GM21526 (cell line): ENCODE measurements around the gene PRKCE.

Experiments
- ATAC-seq: cut with Tn5 transposase; IDR thresholded peaks from one replicate; pipeline ENCODE4 v1.9.1; 2021; ENCODE audit warnings: moderate library complexity; ENCODE audit not compliant: unreplicated experiment, low FRiP score

Gene PRKCE

DNA sequence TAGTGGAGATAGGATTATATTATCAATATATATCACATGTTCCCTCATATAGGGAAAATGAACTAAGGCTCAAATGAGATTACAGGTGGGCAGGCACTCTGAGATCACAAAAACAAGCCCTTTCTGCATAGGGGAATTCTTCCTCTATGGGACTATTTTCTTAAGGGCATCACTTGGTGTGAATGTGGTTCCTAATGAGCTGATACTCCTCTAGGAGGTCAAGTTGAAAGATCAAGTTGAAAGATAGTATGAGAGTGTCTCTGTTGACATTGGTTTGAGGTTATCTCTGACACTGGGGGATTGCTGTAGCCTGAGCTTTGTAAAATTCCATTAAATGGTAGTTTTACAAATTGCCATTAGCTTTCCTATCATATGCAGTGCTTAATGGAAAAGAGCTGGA lies 270.4 kb downstream of the PRKCE start:
- ATAC-seq = no peak

DNA sequence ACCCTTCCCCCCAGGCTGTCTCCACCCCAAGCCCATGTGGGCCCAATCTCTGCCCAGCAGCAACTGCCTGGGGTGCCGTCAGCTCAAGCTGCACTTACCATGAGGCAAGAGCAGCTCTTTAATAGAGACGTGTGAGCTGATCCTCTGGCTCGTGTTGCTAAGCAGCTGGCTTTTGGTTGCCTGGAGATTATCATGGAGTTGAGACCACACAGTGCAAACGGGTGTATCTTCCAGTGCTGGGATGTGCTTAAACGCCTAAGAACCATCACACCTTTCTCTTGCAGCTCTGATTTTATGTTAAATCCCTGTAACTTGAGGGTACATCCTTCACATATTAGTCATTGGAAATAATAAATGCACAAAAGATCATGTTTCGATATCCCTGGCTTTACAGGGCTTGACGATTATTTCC lies 271.1 kb downstream of the PRKCE start:
- no peak for ATAC-seq

DNA sequence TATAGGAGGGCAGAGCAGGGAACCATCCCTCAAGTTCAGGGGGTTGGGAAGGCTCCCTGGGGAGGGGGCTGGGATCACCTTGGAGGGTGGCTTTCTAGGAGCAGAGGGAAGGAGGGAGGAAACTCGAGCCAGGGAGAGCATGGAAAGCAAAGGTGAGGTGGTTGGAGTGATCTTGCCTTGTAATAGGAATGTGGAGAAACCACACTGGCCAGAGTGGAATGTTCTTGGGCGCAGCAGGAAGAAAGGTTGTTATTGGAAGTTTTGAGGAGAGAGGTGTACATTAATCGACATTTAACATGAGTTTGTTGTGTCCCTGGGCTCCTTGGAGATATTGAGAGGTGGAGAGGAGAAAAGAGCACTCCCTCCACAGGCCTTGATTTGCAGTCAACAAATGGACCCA lies 272.2 kb downstream of the PRKCE start:
- ATAC-seq = no peak

DNA sequence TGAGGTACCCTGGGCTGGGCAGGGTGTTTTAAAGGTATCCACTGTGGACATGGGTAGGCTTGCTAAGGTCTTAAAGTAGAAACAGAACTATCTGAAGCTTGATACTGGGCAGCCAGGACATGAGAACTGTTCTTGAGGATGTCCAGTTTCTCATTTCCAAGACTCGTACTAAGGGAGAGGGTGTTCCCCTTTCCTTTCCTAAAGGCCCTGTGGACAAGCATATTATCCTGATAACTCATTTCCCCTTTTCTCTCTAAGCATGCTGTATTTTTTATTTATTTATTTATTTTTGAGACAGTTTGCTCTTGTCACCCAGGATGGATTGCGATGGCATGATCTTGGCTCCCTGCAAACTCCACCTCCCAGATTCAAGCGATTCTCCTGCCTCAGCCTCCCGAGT lies 273.6 kb downstream of the PRKCE start:
- ATAC-seq = no peak

DNA sequence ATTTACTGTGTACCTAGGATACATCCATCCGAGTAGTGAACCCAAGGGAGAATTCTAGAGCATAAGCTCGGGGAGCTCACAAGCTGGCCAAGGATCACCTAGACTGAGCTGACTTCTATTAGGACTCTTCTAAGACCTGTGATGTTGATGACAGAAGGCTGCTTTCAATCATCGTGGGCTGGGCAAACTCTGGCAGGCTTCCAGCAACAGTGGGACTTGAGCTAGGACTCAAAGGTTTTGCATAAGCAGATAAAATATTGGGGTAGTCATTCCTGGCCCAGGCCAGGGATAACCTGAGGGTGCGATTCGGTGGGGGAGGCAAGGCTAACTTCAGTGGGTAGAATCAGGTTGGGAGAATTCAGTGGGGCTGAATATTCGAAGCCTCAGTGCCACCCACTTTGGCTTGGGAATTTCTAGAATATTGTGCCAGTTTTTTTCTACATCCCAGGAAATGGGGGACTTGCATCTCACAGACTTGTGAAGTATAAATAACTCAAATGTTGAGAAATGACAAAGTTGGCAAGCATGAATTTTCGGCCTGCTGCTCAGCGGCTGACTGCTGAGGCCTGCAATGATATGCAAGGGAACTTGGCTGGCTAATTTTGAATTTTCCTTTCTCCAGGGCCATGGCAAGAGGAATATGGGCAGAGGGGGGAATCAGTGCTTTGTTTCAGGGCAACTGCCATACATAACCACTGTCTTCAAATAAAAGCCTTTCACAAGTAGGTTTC lies 274.3 kb downstream of the PRKCE start:
- no peak for ATAC-seq

DNA sequence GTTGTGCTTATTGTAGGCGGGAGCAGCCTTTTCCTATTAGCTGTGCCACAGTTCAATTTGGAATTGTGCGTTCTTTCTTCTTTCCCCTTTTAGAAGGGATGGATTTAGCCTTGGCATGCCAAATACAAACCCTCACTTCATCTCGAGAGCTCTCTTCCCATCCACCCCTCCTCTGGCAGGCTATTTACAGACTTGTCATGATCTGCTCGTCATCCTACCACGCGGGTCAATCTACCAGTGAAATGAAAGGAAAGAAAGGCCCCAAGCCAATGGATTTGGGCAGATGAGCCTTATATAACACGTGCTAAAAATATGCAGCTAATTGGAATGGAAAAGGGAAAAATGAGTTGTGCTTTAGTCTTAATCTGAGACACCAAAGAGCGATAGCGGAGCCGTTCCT lies 277.5 kb downstream of the PRKCE start:
- ATAC-seq = no peak

DNA sequence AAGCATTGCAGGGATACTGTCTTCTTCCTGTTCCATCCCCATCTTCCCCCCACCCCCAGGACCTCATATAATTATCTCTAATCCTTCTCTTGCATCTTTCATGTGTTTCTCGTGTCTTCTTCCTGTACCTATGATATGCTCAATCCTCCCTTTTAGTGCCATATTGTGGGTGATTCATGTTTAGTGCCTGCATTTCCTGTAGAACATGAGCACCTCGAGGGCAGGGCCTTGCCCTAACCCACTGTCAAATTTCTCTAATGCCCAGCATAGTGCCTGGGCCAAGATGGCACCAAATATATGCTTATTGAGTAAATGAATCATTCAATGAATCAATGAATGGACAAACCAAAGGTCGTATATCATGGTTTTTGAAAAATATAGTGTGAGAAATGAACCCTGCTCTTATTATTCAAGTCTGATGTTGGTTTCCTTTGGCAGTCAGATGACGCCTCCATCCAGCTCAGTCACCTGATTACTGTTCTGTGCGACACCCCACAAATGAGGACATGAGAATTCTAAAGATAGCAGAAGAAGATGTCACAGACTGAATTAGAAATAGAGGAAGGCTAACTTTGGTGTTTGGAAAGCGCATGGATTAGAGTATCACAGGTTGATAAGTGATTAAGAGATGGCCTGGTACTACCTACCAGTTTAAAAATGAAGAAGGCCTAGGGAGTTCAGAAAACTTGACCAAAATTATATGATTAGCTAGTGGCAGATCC lies 278.4 kb downstream of the PRKCE start:
- ATAC-seq = no peak

DNA sequence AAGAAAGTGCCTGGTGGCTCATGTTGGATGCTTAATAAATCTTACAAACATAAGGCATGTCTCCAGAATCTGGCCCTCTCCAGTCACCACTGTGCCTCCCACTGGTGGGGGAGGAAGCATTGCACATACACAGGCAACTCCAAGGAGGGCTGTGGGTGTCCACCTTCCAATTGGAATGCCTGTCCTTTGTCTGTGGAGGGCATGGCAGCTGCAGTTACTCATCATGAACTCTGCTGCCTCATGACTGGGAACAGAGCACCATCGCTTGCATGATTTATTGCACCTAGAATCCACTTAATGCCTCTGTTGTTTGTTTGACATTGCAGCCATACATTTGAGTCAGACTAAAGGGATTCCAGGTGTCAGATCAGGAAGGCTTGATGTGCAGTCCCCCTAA lies 278.9 kb downstream of the PRKCE start:
- ATAC-seq = no peak

DNA sequence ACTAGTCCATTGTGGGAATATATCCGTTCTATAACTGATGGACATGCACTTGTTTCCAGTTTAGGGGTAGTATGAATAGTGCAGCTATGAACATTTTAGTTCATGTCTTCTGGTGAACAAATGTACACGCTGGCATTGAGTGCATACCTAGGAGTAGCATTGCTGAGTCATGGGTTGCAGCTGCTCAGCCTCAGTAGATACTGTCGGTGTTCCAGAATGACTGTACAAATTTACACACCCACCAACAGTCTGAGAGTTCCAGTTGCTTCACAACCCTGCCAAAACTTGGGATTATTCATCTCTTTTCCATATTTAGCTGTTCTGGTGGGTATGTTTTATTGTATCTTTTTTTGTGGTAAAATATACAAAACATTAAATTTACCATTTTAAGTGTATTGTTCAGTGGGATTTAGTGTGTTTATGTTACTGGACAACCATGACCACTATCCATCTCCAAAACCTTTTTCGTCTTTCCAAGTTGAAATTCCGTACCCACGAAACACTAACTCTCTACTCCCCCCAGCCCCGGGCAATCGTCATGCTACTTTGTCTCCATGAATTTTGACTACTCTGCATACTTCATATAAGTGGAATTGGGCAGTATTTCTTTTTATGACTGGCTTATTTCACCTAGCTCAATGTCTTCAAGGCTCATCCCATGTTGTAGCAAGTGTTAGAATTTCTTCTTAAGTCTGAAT lies 281.0 kb downstream of the PRKCE start:
- no peak for ATAC-seq

DNA sequence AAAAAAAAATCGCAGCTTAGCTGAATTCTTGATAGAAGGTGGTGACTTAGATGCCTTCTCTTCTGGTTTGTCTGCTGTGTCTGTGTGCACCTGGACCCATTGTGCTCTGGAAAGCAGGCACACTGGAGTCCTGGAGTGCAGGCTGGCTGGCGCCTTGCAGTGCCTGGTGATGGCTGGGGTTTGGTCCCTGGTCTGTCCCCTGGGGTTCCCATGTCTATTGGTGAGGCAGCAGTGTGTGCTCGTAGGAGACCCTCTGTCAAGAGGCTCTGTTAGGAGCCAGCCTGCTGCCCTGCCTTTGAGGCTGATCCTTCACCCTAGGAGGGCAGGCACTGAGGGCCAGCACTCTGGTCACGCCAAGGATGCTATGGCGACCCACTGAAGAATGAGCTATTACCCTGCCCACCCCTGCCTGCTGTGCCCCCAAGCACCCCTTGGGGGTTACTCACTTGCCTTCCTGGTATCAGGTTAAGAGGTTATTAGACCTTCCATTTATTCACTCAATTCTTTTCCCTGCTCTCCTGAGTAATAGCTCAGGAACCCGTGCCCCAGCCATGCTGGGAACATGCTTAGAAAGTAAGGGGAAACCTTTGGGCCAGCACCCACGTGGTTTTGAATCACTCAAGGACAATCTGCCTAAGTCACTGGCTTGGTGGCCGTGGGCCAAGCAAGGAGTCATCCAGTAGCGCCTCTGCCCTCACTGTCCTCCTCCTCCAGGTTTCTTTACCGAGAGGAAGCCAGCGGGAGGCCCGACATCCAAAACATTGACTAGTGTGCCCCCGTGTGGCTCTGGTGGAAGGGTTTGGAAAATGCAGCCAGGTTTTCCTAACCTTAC lies 284.5 kb downstream of the PRKCE start:
- ATAC-seq = no peak

DNA sequence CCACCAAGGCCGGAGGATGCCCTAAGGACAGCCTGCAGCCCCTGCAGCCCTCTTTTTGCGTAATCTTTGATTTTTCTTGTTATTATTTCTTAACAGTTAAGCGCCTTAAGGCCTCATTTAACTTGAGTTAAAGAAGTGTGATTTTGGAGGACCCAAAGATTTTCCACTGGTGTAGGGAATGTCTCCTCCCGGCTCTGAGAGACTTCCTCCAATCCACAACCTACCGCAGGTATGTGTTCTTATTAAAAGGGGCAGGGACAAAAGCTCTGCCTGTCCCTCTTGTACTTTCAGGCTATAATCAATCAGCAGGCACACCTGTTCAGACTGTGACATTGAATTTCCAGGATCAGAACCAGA lies 285.1 kb downstream of the PRKCE start:
- ATAC-seq = no peak

DNA sequence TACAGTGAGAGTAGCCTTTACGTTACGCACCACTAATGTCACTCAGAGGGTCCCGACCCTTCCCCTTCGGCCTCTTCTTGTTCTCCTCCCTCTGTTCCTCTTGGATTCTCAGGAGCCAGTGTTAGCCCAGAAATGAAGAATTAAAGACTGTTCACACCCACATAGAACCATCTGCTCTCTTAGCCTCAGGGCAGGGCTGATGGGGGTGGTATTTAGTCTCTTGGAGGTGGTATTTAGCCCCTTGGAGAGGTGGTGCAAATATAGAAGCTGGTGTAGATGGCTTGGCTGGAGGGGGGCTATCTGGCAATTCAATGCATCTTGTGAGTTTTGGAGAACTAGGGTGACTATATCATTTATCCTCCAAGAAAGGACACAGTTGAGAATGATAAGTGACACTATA lies 286.5 kb downstream of the PRKCE start:
- ATAC-seq = no peak

DNA sequence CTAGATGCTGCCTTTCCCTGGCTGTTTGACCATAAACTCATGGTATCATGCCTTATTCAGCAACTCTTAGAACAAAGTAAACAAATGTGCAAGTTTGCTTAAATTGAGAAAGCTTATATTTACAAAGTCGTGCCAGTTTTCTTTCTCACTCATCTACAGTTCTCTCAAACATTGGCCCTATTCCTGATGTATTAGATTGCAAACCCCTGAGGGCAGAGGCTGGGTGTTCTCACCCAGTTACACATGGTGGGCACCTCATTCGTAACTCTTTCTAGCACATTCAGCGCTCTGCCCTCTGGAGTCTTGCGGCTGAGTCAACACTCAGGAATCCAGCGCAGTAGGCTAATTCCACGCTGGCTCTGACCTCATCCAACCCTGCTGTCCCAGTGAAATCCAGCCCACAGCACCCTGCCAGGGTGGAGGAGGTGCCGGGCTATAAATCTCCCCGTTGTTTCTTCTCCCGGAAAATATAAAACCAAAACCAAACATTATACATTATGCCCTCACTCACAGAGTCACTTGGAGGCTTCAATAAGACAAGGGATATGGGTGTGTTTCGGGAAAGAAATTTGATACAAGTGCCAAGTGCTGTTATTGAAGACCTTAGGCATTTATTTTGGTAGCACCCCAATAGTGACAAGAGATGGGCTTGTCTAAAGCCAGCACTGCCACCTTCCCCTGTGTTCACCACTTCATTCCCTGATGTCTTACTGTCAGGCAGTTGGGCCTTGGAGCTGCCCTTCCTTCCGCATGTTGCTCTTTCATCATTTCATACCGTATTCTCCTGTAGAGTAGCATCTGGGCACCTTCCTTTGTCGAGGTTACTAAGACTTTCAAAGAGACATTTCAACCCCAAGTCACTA lies 287.4 kb downstream of the PRKCE start:
- no peak for ATAC-seq

DNA sequence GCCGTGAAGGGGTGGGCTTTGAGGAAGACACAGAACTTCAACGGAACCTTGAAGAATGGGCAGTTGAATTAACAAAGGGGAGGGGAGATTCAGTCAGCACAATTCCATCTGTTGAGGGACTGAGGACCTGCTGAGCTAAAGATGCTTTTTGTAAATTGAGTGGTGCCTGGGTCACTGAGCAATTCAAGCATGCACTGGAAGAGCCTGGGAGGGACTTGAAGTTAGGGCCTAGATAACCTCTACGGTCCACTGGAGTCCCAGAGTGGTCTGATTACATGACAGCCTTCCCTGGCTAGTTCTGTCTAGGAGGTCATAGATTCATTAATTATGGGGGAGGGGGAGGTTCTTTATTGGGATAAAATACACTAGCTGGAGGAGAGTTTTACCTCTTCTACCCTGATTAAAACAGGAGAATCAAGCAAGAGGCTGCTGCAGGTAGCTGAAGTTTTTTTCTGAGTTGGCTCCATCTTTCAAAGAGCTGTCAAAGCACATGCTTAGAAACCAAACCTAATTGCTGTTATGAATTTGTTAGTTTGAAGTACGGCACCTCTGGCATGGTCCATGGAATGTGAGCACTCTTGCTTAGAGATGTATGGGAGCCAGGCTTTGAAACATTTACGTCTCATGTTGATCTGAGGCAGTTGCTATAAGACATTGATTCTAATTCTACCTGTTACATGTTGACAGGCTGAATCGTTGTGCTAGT lies 290.2 kb downstream of the PRKCE start:
- no peak for ATAC-seq

DNA sequence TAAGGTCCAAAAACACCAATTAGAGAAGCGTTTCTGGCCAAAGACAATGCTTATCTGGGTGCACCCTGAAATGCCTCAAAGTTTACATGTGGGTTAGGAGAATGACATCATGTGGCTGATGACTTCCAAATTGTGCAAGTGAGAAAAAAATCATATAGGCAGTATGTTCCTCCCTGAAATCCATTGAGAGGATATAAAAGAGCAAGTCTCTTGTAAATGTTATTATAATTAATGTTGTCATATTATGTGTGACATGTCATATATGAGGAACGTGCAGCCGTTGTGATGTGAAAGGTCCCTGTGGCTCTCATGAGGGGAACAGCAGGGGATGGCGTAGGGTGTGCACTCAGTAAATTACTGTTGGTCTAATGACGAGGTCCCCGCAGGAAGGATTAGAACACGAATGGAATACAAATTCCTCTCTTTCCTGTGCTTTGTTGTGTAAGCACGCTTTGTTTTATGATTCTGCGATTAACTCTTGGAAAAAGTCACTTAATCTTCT lies 290.8 kb downstream of the PRKCE start:
- ATAC-seq = no peak

DNA sequence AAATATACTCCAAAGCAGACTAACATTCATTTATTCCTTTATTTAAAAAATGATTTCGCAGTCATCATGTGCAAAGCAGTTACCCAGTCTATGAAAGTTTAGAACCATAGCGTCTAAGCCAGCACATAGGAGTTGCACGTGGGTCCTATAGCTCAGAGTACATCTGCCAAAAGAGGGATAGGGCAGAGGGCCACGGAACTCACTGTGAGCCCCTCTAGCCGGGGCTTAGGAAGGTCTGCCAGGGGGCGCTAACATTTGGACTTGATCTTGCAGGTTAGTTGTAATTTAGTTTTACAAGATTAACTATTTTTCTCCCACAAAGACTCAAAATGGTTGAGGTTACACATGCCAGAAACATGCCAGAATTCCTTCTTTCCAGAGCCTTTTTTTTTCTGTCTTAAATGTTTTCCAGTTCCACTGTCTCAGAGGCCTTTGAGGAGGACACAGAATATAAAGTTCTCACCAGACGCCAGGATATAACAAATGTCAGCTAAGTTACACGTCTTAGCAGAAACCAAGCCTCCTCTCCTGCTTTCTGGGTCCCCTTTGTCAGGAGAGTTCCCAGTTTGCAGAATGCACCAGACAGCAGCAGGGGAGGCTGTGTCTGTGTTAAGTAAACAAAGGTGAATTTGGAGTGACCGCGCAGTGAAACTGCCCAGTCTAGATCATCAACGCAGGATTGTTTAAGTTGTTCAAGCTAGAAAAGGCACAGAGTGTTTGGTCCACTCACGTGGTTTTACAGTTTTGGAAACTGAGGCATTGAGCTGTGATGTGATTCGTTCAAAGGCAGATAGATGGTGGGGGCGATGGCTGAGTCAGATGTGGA lies 292.0 kb downstream of the PRKCE start:
- ATAC-seq = no peak

DNA sequence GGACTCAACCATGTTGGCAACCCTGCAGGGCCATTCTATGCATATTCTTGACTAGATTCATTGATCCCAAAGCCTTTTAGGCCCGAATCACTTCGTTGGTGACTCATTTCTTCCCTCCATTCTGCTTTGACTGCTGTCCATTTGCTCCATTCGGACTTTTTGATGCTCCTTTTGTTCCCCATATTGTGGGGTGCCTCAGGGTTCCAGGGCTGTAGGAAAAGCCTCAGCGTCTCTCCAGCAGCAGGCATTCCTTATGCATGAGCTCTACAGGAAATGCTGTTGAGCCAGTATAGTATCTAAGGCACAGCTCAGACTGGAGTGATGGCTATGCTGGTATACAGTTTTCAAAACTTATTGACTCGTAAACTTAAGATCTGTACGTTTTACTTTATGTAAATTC lies 292.6 kb downstream of the PRKCE start:
- no peak for ATAC-seq

DNA sequence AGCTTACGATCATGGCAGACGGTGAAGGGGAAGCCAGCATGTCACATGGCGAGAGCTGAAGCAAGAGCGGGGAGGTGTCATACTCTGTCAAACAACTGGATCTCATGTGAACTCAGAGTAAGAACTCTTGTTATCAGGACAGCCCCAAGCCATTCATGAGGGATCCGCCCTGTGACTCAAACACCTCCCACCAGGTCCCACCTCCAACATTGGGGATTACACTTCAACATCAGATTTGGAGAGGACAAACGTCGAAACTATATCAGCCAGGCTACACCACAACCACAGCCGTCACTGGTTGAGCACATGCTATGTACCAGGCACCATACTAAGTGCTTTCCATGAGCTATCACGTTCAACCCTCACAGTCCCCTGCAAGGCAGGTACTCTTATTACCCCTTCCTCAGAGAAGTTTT lies 293.8 kb downstream of the PRKCE start:
- no peak for ATAC-seq
